GM19463 (cell line): ENCODE data around the gene ARHGEF11.
"Not testable (repeated sequence)": the region's sequence is repeated elsewhere in the genome, so short reads cannot be mapped to it uniquely, and the experiment has no call there.

ENCODE experiments used
- ATAC-seq: cut with Tn5 transposase; IDR thresholded peaks from one replicate; pipeline ENCODE4 v1.9.1; 2021; ENCODE audit warnings: mild to moderate bottlenecking, moderate library complexity; ENCODE audit not compliant: unreplicated experiment

The ARHGEF11 gene

DNA sequence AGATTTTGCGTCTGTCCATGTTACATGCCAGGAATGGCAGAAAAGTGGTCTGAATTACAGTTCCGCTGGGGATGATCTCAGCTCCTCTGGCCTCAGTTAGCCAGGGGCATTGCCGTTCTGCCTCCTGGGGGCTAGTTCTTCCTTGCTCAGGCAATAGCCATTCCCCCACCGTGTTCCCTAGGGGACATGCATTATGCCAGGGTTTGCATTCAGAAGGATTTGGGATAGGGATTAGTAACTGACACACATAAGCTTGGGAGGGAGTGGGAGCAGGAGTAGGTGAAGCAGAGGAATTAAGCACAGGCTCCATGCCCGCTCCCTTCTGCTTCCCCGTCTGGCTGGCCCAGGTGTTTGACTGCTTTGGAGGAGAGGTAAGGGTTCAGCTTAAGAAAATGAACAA lies 112.4 kb downstream of the ARHGEF11 start:
- ATAC-seq, result no peak

DNA sequence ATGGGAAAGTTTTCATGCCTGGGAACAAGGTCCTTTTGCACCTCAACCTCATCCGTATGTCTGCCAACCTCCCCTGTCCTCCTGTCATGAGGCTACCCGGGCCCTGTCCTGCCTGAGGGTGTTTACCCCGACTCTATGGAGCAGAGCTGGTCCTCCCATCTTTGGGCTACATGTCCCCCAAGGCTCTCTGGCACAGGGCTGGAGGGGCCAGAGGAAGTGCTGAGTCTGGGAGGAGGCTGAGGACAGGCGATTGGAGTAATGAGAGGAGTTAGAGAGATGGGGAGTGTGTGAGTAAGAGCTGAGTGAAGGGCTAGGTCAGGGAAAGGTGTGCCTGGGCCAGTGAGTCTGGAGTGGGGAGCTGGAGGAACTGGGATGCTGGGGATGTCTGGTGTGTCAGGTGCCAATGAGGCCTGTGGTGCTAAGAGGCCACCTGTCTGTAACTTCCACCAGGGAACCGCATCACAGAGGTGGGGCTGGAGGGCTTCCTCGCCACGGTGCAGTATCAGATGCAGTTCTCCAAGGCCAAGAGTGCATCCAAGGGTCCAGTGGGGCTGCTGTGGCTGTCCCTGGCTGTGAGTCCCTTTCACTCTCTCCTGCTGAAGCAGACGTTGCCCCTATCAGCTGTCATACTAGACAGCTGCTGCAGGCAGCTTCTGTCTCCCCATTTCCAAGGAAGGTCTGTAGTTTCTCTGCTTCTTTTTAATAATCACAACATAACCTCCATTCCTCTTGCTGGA lies 113.4 kb downstream of the ARHGEF11 start:
- no peak for ATAC-seq

DNA sequence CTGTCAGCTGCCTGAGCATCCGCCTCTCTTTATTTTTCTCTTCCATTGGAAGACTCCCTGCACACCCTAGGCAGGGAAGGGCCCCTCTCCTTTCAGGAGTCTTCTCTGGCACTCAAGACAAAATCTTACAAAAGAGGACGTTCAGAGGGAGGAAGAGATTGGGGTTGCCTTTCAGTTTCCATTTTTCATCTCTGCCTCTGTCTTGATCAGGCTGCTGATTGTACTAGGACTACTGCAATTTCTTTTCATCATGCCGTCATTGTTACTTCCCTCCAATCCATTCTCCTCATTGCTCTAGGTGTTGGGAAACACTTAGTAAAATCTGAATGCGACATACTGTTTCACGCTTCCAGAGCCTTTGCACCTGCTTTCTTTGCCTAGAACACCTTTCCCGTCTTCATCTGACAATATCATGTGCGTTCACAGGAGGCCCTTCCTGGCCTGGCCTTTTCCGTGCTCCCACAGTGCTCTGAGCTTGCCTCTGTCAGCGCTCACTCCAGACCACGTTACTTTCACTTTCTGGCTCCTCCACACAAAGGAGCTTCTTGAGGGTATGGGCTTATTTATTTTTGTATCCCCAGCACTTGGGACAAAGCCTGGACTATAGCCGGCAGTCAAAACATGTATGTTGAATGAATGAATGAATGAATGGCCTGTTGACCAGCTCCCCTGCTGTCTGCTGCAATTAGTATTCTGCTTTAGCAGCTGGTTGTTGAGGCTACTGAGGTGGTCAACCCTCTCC lies 114.2 kb downstream of the ARHGEF11 start:
- no peak for ATAC-seq

DNA sequence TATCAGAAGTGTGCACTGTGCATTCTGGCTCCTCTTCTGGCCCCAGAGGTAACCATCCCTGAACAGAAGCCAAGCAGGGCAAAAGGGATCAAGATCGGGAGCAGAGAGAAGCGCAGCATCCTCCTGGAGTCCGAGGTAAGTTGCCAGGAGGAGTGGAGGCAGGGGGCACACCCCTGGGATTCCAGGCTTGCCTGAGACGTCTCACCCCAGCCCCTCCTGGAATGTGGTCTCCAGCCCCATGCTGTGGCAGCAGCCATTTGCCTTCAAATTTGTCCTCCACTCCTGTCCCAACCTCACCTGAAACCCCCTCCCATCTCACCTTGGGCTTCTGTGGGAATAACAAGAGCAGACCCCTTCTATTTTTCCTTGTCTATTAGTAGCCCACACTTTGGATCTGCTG lies 115.1 kb downstream of the ARHGEF11 start:
- ATAC-seq, result no peak

DNA sequence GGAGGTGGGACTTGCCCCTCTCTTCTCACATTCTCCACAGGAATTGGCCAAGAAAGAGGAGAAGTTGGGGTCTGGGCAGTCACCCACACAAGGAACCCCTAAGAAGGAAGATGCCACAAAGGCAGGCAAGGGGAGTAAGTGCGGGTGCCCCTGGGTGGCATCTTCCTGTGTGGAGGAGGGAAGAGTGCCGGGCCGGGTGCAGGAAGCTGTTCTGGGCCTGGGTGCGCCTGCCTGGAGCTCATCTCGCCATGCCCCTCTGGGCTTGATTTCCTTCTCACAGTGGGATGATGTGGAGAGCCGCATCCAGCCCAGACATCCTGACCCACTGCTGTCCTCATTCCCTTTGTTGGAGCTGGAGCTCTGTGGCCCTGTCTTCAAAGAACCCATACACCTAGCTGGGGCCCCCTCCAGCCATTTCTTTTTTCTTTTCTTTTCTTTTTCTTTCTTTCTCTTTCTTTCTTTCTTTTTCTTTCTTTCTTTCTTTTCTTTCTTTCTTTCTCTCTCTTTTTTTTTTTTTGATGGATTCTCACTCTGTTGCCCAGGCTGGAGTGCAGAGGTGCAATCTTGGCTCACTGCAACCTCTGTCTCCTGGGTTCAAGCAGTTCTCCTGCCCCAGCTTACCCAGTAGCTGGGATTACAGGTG lies 115.8 kb downstream of the ARHGEF11 start:
- no peak for ATAC-seq

DNA sequence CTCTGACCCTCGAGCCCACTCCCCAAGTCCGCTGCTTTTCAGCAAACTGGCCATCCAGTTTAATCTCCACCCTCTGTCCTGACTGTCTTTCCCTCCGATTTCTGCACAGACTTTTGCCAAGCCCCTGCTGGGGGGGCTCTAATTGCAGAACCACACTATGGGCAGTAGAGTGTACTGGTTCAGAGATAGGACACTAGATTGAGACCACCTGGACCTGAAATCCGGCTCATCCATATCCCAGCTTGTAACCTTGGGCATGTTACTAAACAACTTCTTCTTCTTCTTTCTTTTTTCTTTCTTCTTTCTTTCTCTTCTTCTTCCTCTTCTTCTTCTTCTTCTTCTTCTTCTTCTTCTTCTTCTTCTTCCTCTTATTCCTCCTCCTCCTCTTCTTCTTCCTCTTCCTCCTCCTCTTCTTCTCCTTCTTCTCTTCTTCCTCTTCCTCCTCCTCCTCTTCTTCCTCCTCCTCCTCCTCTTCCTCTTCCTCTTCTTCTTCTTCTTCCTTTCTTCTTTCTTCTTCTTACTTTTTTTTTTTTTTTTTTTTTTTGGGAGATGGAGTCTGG lies 117.4 kb downstream of the ARHGEF11 start:
- no peak for ATAC-seq

DNA sequence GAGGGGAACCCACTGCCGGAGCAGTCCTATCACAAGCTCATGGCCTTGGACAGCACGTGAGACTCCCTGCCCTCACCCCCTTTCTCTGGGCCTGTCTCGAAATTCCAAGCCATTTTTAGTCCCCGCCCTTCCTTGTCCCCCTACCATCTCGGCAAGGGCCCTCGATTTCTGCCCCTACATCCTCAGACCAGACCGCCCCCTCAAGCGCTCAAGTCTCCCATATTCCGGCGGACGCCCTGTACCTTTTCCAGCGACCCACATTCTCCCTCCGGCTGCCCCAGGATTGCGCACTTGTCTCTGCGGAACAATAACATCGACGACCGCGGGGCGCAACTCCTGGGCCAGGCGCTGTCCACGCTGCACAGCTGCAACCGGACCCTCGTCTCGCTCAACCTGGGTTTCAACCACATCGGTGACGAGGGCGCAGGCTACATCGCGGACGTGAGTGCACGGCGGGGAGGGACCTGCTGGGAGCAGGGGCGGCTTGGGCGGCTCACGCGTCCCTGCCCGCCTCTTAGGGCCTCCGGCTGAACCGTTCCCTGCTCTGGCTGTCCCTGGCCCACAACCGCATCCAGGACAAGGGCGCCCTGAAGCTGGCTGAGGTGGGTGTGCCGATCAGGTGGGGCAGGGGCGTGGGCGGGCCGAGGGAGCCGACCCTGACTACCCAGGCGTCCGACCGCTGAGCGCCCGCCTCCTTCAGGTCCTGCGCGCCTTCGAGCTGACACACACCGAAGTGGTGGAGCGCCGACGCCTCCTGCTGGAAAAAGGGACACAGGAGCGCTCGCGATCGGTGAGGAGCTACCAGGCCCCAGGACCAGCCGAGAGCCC lies 118.1 kb downstream of the ARHGEF11 start:
- no peak for ATAC-seq

DNA sequence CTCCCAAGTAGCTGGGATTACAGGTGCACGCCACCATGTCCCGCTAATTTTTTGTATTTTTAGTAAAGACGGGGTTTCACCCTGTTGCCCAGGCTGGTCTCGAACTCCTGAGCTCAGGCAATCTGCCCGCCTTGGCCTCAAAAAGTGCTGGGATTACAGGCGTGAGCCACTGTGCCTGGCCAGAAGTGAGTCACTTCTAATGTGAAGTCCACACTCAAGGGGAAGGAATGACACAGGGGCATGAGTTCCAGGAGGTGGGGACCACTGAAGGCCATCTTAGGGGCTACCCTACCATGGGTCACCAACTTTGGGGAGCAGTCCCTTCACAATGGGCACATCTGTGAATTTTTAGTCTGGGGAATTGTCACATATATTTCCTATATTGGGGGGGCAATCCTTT lies 118.8 kb downstream of the ARHGEF11 start:
- not testable (repeated sequence) for ATAC-seq

DNA sequence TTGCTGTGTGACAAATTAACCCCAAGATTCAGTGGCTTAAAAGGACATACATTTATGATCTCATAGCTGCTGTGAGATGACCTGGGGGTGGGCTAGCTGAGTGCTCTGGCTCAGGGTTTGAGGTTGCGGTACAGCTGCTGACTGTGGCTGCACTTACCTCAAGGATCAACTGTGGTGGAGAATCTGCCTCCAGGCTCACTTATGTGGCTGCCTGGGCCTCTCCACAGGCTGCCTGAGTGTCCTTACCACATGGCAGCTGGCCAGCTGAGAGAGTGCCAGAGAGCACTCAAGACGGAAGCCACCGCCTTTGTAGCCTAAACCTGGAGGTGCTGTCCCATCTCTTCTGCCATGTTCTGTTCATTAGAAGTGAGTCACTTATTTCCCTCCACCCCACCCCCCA lies 119.4 kb downstream of the ARHGEF11 start:
- ATAC-seq, result no peak

DNA sequence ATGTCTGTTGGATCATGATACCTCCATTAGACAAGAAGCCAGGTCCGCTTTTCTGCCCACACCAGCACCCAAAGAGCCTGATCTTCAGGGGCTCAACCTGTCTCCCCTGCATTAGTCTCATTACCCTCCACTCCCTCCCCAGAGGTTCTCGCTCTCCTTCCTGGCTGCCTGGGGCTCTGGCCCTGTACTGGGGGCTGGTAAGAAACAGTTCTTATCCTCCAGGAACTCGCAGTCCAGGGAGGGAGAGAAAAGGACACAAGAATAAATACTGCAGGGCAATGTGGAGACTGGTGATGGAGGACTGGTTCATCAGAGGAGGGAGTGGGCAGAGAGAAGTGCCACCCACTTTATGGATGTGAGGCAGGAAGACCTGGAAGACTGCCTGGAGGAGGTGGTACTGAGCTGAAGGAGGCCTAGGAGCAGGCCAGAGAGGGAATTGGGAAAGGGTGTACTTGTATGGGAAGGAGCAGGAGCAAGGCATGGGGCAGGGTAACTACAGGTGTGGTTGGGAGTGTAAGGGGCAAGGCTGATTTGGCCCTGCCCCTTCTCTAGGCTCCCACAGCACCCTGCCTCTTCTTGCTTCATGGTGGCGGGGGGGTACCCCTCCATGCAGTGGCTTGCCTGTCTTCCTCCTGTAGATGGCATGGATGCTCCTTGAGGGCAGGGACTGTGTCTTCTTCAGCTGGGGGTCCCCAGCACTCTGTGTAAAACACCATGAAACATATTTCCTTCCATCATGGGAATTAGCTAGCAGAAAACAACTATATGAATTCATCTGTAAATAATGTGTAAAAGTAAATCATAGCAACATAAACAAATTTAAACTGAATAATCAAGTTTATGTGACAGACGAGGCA lies 120.2 kb downstream of the ARHGEF11 start:
- no peak for ATAC-seq

DNA sequence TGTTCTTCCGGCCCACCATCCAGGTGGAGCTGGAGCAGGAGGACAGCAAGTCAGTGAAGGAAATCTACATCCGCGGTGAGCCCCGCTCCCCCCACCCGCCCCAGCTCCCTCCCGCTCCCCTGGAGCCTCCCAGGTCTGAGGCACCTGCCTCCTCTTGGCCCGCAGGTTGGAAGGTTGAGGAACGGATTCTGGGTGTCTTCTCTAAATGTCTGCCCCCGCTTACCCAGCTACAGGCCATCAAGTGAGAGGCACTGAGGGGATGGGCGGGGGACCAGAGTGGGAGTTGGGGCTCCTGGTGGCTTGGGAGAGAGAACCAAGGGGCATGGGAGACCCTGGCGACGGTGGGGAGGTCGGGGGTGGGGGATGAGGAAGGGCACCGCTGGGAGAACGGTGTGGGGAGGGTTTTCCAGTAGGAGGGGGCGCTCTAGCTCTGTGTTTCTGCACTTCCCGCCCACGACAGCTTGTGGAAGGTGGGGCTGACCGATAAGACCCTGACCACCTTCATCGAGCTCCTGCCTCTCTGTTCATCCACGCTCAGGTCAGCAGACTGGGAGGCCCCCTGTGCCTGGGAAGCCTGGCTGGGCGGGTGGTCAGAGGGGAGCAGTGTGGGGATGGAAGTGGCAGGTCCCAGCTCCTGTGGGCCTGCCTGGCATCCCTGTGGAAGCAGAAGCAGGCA lies 120.9 kb downstream of the ARHGEF11 start:
- no peak for ATAC-seq

DNA sequence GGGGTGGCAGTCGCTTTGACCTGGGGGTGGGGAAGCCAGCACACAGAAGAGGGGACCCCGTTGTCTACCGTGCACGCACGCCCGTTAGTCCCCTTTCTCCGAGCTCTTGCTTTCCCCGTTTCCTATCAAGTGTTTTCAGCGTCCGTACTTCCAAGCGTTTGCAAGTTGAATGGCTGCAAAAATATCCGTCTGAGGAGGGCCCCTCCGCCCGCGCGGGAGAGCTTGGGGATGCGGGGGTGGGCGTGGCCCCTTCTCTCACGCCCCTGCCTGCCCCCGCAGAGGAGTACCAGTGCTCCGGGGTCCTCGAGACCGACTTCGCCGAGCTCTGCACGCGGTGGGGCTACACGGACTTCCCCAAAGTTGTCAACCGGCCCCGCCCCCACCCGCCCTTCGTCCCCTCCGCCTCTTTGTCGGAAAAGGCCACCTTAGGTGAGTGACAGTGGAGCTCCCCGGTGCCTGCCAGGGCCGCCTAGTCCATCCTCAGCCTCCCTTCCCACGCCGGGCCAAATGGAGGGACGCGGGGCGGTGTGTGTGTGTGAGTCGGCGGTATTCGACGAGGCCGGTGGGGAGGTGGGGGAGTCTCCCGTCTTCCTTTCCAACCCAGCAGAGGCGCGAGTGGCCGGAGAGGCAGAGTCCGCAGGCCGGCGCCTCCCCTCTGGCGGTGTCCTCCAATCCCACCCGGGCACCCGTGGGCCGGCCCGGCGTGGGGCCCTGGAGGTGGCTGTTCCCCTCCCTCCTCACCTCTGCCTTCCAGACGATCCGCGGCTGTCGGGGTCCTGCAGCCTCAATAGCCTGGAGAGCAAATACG lies 121.7 kb downstream of the ARHGEF11 start:
- no peak for ATAC-seq

DNA sequence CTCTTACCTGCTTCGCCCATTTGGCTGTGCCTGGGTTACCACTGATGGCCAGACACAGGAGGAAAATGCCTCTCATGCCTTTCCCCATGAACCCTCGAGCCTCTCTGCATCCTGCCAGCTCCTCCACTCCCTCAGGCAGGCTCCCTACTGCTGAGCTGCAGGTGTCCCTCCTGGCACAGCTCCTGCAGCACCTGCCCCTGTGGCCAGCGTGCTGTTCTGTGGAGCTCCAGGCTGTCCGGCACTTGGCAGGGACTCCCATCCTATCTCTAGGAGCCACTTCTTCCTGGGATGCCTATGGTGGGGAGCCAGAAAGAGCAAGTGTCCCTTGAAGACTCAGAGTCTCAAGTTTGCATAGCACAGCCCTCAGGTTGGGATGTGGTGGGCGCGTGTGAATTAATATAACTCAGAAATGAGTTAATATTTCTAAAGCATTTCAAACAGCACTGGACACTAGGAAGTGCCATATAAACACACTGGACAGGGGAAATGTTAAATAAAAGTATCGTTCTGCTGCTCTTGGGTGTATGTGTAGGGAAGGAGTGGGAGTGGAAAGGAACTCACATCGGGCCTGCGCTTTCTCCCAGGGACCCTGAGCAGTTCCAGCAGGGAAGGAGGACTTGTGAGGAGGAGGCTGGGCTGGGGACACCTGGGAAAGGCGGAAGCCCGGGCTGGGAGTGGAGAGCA lies 122.4 kb downstream of the ARHGEF11 start:
- ATAC-seq, result no peak

DNA sequence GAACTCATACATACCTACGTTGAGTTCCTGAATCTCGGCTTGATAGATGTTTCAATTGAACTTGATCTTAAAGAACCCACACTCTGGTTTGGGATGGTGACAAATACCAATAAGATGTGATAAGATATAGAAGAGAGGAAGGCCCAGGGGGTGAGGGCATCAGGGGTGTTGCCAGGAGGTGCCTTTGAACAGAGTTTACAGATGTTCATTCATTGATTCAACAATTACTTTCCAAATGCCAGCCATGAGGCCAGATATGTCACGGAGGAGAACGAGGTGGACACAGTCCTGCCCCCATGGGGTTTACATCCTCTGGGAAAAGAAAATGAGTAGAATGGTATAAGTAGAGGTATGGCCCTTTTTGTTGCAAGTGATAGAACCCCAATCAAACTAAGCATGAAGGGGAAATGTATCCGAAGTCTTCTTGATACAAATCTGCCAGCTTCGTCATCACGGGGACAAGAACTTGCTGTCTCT lies 124.5 kb downstream of the ARHGEF11 start:
- ATAC-seq, result no peak

DNA sequence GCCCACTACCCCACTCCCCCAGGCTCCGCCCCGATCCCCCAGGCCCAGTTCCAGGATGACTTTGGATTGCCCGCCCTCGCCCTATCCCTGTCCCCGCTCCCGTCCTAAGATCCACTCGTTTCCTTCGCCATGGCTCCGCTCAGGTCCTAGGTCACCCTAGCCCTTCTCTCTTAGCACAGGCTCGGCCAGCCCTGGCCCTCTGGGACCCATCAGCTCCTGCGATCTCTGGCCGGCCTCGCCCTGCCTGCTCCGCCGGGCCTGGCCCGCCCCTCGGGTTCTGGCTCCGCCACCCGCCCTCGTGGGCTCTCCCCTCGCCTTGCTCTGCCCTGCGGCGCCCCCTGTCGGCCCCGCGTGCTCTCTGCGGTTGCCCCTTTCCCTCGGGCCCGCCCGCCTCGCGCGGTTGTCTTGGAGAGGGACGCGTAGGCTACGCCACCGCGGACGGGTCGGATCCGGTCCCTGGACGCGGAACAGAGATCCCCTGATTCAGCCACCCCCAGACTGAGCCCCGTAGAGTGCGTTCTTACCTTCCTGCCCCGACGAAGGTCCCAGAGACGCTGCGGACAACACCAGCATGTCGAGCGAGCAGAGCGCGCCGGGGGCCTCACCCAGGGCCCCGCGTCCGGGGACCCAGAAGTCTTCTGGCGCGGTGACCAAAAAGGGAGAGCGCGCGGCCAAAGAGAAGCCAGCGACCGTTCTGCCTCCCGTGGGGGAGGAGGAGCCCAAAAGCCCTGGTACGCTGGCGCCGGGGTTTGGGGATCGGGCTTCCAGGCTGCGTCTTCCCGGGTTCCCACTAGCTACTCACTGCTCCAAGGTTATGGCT lies 125.1 kb downstream of the ARHGEF11 start, which contains the start of gene LRRC71:
Gene LRRC71 (plus strand): TSS at position 400 of the 820 bp plus-strand sequence. CDS start 172 bp downstream, at position 572.
- no peak for ATAC-seq

DNA sequence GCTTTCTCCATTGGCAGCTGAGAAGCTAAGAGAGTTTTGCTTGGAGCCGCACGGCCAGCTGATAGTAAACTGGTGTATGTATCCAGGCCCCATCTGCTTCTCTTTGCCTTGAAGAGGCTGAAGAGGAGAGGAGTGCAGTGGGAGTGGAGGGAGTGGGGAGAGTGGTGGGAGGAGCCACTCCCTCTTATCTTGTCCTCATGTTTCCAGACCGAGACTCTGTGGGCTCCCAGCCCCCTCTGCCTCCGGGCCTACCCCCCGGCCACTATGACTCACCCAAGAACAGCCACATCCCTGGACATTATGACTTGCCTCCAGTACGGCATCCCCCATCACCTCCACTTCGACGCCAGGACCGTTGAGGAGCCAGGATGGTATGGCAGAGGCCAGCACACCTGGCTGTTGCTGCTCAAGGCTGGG lies 131.1 kb downstream of the ARHGEF11 start:
- no peak for ATAC-seq
